Fibroblast of mammary gland (primary cell): ENCODE measurements around the gene OR5D14.

Experiments used
- DNase-seq: peaks from one replicate; pipeline ENCODE4 v3.0.0-alpha.2; 2010; ENCODE audit warnings: low read depth
- H3K4me3 ChIP-seq: 2 replicates; pipeline ENCODE4 v1.5.1; 2011; ENCODE audit warnings: low read depth, mild to moderate bottlenecking, low read length, moderate library complexity; ENCODE audit not compliant: control insufficient read depth
- TF ChIP-seq, protein P1 (sequence below): conservative IDR thresholded peaks from 2 replicates; pipeline ENCODE4 v1.5.1; 2011; ENCODE audit warnings: low read depth, low read length, inconsistent platforms; ENCODE audit not compliant: control insufficient read depth, insufficient read depth

OR5D14 gene

DNA sequence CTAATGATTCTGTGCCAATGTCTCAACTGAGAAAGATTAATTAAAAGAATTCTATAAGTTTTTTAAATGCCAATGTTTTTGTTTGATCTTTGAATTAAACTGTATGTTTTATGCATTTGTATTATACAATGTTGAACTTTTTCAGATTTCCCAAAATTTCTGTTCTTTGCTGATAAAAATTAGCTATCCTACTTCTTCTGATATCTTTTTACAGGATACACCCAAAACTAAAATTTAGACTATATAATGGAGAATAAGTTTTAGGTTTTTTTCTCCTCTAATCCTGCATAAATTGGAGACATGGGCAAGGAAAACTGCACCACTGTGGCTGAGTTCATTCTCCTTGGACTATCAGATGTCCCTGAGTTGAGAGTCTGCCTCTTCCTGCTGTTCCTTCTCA, 31.6 kb downstream of the OR5D14 start, which contains the start of gene OR5L2:
Gene OR5L2 (plus strand): TSS at position 301 of the 400 bp plus-strand sequence. CDS start 0 bp downstream, at position 301.
- DNase-seq: no peak
- H3K4me3 ChIP-seq: no peak within 1 kb of the TSS
- TF ChIP-seq, protein P1, sequence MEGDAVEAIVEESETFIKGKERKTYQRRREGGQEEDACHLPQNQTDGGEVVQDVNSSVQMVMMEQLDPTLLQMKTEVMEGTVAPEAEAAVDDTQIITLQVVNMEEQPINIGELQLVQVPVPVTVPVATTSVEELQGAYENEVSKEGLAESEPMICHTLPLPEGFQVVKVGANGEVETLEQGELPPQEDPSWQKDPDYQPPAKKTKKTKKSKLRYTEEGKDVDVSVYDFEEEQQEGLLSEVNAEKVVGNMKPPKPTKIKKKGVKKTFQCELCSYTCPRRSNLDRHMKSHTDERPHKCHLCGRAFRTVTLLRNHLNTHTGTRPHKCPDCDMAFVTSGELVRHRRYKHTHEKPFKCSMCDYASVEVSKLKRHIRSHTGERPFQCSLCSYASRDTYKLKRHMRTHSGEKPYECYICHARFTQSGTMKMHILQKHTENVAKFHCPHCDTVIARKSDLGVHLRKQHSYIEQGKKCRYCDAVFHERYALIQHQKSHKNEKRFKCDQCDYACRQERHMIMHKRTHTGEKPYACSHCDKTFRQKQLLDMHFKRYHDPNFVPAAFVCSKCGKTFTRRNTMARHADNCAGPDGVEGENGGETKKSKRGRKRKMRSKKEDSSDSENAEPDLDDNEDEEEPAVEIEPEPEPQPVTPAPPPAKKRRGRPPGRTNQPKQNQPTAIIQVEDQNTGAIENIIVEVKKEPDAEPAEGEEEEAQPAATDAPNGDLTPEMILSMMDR: no peak

GRCh38 chr11:55838452-55838851, 43.1 kb downstream of the OR5D14 start, which contains the start of gene OR5D16:
Gene OR5D16 (plus strand): TSS chr11:55838752. CDS start chr11:55838752, 0 bp downstream.
- TF ChIP-seq, protein P1: no peak
- H3K4me3 ChIP-seq: no peak within 1 kb of the TSS
- no peak for DNase-seq
